Activated CD4-positive, alpha-beta memory T cell treated with anti-CD3 and anti-CD28 coated beads for 36 hours (primary cell): Measurements from ENCODE around the gene PRDM16. TPM values are rescaled to one million over a fixed set of nuclear protein-coding genes. Genes with fewer than 3 reads are reported as not detected.

Experiments
- CTCF ChIA-PET: fragments of 350-600 bp; sonication (Branson Sonifier 250); formaldehyde crosslinking; loops from one replicate; lab custom pipeline; 2021; ENCODE audit warnings: antibody characterized with exemption, inconsistent platforms; lab: Charles Lee
- POLR2A ChIA-PET: fragments of 350-600 bp; sonication (Branson Sonifier 250); formaldehyde crosslinking; loops from one replicate; lab custom pipeline; 2021; ENCODE audit warnings: antibody characterized with exemption; lab: Charles Lee
- DNase-seq: peaks from one replicate; pipeline ENCODE4 v3.0.0-alpha.2; 2020
- H3K27ac Mint-ChIP-seq: one replicate; pipeline ENCODE4 v1.8.0; 2021; ENCODE audit warnings: mixed read lengths
- H3K27me3 Mint-ChIP-seq: one replicate; pipeline ENCODE4 v1.8.0; 2021; ENCODE audit warnings: mixed read lengths
- H3K36me3 Mint-ChIP-seq: one replicate; pipeline ENCODE4 v1.8.0; 2021; ENCODE audit warnings: mixed read lengths
- H3K4me1 Mint-ChIP-seq: one replicate; pipeline ENCODE4 v1.8.0; 2021; ENCODE audit warnings: low read depth, mixed read lengths
- H3K4me3 Mint-ChIP-seq: one replicate; pipeline ENCODE4 v1.8.0; 2021; ENCODE audit warnings: mild to moderate bottlenecking, mixed read lengths
- H3K9me3 Mint-ChIP-seq: one replicate; pipeline ENCODE4 v1.8.0; 2021; ENCODE audit warnings: mixed read lengths
- intact Hi-C: fragments of 100-400 bp; cut with micrococcal nuclease; formaldehyde crosslinking; loops from one replicate; pipeline ENCODE4 v1.15.1; 2023
- total RNA-seq, 2 experiments: library from RNA; stranded (reverse); gene quantifications; one replicate each; pipeline ENCODE4 v1.2.3, GENCODE V29; 2021

The PRDM16 gene
- total RNA-seq, 2 experiments from 2014 or later: not detected

DNA sequence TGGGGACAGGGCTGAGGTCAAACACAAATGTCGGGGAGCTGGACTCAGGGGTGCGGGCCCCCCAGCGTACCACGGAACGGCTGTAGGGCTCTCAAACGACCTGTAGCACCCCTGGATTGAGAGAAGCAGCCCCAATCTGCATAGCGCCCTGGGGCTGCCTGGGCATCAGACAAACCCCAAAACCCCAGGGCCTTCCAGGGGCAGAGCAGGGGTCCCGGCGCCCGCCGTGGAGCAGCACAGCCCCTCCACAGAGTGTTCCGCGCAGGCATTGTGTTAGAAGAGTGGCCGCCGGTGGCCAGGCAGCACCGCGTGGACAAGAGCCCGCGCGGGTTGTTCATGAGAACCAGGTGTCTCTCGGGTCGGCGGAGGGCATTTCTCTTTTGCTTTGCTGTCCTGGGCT, 321.3 kb downstream of the PRDM16 start:
- Mint-ChIP-seq H3K27me3 (peaks cover 26% of the 10 kb centered on the region), H3K9me3 (no peaks in the 10 kb centered on the region), H3K27ac (no peak overlapping the region), H3K36me3 (no peaks in the 10 kb centered on the region), H3K4me1 (no peaks in the 10 kb centered on the region), H3K4me3 (no peak overlapping the region)
- ChIA-PET CTCF (no interaction called here), POLR2A (no interaction called here)
- no peak for DNase-seq
- intact Hi-C loops: no loop called here

DNA sequence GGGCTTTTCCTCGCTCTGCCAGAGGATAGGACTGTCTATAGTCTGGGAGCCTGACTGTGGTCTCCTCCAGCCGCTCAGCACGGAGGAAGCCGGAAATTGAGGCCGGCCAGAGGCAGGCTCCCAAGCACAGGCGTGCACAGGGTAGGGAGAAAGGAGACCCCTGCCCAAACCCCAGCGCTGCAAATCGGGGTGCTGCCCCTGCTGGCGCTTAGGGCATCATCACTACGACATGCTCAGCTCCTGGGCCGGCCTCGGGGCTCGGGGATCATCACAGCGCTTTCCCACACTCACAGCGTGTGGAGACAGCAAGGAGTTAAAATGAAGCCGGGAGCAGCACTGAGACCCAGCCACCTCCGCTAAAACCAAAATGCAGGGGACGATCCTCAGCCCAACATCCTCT, 322.7 kb downstream of the PRDM16 start:
- Mint-ChIP-seq H3K27me3 (peaks cover 33% of the 10 kb centered on the region), H3K4me3 (no peak overlapping the region), H3K9me3 (no peaks in the 10 kb centered on the region), H3K36me3 (no peaks in the 10 kb centered on the region), H3K27ac (no peak overlapping the region), H3K4me1 (no peaks in the 10 kb centered on the region)
- CTCF ChIA-PET: no interaction called here
- POLR2A ChIA-PET: no interaction called here
- no peak for DNase-seq
- intact Hi-C loops: no loop called here

DNA sequence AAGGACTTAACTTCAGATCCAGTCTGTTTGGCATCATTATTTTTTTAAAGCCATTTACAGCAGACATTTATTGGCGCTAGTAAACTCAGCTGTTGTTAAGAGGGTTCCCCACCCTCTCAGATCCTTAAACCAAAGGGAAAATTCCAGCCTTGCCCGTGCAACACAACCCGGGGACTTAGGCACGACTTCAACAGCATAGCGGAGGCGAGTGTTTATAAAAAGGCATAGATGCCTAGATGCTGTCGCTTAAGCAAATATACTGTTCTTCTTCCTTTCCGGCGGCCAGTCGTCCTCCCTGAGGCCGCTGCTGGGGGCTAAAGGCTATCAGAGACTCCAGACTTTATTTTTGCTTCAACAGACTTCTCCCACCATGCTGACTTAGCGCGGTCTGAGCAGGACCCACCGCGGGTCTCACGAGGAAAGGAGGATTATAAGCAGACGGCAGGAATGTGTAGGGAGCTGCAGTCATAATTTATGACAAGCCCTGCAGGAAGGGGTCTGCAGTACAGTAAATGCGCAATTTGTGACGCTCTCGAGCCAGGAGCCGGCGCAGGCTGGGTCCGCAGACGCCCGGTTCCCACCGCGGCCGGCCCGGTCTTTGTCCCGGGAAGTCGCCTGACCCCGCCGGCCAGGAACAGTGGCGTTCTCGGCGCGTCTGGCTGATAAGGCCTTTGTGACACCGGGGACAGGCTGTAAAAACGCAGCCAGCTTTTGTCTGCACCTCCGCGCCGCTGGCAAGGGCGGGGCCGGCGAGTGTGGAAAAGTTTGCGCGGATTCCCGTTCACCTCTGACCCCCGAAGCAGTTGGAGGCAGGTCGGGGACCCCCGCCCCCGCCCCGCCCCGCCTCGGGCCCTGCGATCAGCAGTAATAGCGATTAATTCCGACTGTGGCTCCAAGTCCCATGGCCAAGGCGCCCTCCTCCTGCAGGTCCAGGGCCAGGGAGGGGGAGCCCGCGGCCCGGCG, 324.3 kb downstream of the PRDM16 start:
- DNase-seq: no peak
- Mint-ChIP-seq H3K4me3 (no peak overlapping the region), H3K27me3 (peaks cover 35% of the 10 kb centered on the region), H3K36me3 (no peaks in the 10 kb centered on the region), H3K27ac (no peak overlapping the region), H3K9me3 (no peaks in the 10 kb centered on the region), H3K4me1 (no peaks in the 10 kb centered on the region)
- intact Hi-C loops: no loop called here
- ChIA-PET CTCF (interaction anchor here (0.6 kb wide), 1 partner anchor 284 kb away, joined by 3 read pairs; no protein-coding TSS in a partner anchor), POLR2A (no interaction called here)

DNA sequence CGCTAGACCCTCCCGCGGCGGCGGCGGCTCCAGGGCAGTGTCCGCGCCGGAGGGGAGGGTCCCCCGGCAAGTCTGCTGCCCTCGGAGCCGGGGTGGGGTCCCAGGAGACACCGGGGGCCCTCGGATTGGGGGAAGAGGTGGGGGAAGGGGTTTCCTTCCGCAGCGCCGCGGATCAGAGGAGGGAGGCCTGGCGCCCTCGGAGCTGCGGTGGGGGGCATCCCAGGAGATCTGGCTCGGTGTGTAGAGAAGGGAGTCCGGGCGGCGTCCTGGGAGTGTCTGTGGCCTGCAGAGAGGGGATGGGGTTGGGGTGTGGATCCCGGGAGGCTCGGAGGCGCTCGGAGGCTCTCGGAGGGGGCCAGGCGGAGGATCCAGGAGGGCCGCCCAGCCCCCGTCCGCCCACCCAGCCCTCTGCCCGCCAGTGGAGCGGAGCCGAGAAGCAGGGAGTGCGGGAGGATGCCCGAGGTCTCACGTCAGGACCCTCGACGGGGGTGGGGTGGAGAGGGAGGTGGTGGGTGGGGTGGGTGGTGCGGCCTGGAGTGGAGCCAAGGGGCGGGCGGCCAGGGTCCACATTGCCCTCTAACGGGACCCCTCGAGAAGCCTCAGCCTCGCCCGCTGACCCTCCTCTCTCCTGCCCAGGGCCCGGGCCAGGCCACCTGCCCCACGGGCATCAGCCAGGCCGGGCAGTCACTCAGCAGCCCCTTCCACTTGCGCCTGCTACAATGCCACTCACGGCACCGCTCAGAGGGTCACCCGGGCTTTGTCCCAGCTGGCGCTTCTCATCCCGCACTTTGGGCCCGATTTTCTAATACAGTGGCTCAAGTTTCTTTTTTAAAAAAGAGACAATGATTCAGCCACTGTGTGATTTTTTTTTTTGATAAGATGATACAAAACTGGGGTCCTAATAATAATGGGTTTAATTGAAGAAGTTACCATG, 325.3 kb downstream of the PRDM16 start:
- H3K27me3 Mint-ChIP-seq: peaks cover 35% of the 10 kb centered on the region
- DNase-seq: no peak
- no peak overlapping the region for H3K27ac Mint-ChIP-seq
- H3K4me1 Mint-ChIP-seq: no peaks in the 10 kb centered on the region
- no peaks in the 10 kb centered on the region for H3K36me3 Mint-ChIP-seq
- intact Hi-C loops: no loop called here
- H3K9me3 Mint-ChIP-seq: no peaks in the 10 kb centered on the region
- H3K4me3 Mint-ChIP-seq: no peak overlapping the region
- ChIA-PET CTCF (no interaction called here), POLR2A (no interaction called here)

DNA sequence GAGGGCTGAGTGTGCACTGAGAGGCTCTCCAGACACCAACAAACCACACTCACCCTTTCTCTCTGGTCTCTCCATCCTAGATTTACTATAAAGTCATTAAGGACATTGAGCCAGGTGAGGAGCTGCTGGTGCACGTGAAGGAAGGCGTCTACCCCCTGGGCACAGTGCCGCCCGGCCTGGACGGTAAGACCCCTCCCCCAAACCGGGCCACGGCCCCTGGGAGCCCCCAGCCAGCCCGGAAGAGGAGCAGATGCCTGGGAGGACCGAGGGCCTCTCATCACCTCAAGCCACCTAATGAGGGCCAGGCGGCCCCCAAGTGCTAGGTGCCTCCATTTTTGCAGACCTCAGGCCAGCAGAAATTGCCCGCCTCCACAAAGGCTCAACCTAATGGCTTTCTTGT, 327.4 kb downstream of the PRDM16 start:
- no peak overlapping the region for H3K4me3 Mint-ChIP-seq
- H3K27me3 Mint-ChIP-seq: peaks cover 33% of the 10 kb centered on the region
- no peak for DNase-seq
- POLR2A ChIA-PET: no interaction called here
- no peak overlapping the region for H3K27ac Mint-ChIP-seq
- H3K4me1 Mint-ChIP-seq: no peaks in the 10 kb centered on the region
- no peaks in the 10 kb centered on the region for H3K9me3 Mint-ChIP-seq
- CTCF ChIA-PET: no interaction called here
- no peaks in the 10 kb centered on the region for H3K36me3 Mint-ChIP-seq
- intact Hi-C loops: no loop called here

DNA sequence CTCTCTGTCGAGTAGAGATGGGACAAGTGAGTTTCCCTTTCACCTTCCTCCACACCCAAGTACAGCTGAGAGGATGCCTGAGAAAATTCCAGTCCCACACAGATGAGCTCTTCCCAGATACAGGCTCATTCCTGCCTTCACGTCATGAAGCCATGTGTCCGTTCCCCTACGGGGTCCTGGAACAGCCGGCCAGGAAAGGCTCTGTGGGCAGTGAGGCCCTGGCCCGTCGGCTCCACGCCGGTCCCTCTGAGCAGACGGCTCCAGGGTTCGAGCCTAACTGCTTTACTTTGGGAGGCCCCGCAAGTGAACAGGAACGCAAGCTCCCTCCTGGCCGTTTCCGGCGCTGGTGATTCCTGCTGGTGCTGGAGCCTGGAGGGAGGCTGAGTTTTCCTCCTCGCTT, 328.3 kb downstream of the PRDM16 start:
- intact Hi-C loops: no loop called here
- Mint-ChIP-seq H3K36me3 (no peaks in the 10 kb centered on the region), H3K27ac (no peak overlapping the region), H3K4me1 (no peaks in the 10 kb centered on the region), H3K4me3 (no peak overlapping the region), H3K9me3 (no peaks in the 10 kb centered on the region), H3K27me3 (peaks cover 28% of the 10 kb centered on the region)
- CTCF ChIA-PET: no interaction called here
- POLR2A ChIA-PET: no interaction called here
- DNase-seq: no peak

DNA sequence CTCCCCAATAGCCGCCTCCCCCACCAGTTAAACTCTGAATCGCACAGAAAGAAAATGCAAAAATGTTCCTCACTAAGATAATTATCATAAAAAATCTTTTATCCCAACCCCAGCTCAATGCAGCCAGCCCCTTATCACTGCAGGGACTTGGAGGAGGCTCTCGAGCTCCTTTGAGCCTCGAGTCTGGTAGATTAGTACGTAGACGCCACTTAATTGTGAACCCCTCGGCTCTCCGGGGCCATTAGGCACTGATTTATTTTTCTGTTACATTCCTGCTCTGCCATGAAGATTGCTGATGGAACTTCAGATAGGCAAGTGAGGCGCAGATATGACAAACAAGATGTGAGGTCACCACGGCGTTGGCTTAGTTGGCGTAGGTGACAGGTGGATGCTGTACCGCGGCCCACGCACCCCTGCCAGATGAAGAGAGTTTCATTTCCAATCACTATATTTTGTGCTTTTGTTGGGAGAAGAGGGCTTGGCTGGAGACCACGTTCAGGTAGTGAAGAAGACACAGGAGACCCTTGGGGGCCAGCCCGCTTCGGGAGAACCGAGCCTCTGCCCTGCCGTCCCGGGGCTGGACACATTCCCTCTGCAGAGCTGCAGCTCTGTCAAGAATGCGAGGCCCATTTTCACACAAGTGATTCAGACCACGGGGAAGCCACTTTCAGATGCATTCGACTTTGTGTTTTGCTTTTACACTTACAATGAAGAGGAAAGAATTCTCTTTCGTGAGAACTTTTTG, 329.6 kb downstream of the PRDM16 start:
- no peak overlapping the region for H3K27ac Mint-ChIP-seq
- no peaks in the 10 kb centered on the region for H3K36me3 Mint-ChIP-seq
- CTCF ChIA-PET: no interaction called here

DNA sequence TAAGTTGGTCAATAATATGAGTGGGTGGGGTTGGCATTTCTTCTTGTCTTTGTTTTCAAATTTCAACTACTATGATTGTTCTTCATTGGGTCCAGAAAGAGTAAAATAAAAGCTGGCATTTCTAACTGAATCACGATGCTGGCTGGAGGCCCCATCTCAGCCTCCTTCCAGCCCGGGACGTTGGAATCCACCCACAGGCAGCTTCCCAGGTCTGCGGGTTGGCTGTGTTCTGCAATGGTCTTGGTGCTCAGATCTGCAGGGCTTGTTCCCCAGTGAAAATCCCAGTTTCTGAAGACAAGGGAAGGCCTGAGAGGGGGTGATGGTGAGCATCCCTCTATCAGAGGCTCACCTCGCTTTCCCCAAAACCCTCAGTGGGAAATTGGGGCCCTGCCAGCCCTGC, 330.7 kb downstream of the PRDM16 start:
- Mint-ChIP-seq H3K27me3 (peaks cover 13% of the 10 kb centered on the region), H3K36me3 (no peaks in the 10 kb centered on the region), H3K4me1 (no peaks in the 10 kb centered on the region), H3K9me3 (no peaks in the 10 kb centered on the region), H3K4me3 (no peak overlapping the region), H3K27ac (no peak overlapping the region)
- CTCF ChIA-PET: no interaction called here
- DNase-seq: no peak
- intact Hi-C loops: no loop called here
- POLR2A ChIA-PET: no interaction called here

More for the DNA sequence above, 329.6 kb downstream of the PRDM16 start:
- intact Hi-C loops: no loop called here
- Mint-ChIP-seq H3K9me3 (no peaks in the 10 kb centered on the region), H3K4me3 (no peak overlapping the region), H3K27me3 (peaks cover 15% of the 10 kb centered on the region), H3K4me1 (no peaks in the 10 kb centered on the region)
- DNase-seq: no peak
- POLR2A ChIA-PET: no interaction called here

DNA sequence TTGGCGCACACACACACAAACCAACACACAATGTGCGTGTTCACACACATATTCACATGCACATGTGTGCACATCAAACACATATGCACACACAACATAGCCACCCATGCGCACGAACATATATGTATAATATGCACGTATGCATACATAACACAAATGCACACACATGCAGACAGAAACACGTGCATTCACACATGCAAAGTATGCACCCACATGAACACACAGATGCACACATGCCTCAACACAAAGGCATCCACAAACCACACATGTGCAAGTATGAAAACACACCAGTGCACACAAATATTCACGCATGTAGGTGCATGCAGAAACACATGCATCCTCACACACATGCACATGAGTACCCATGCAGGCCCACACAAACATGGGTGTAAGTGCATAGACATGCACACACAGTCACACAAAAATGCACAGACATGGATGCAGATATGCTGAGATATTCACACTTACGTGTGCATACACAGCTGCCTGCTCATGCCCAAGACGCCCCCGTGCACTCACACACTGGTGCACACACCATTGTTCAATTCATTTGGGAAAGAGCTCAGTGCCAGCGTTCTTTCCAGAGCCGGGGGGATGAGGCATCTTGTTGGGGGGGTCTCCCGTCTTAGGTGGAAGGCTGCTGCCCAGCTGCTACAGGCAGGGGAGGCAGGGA, 332.7 kb downstream of the PRDM16 start:
- intact Hi-C loops: no loop called here
- Mint-ChIP-seq H3K4me1 (no peaks in the 10 kb centered on the region), H3K27me3 (peaks cover 2% of the 10 kb centered on the region), H3K36me3 (no peaks in the 10 kb centered on the region), H3K9me3 (no peaks in the 10 kb centered on the region), H3K27ac (no peak overlapping the region), H3K4me3 (no peak overlapping the region)
- ChIA-PET CTCF (no interaction called here), POLR2A (no interaction called here)
- DNase-seq: no peak

DNA sequence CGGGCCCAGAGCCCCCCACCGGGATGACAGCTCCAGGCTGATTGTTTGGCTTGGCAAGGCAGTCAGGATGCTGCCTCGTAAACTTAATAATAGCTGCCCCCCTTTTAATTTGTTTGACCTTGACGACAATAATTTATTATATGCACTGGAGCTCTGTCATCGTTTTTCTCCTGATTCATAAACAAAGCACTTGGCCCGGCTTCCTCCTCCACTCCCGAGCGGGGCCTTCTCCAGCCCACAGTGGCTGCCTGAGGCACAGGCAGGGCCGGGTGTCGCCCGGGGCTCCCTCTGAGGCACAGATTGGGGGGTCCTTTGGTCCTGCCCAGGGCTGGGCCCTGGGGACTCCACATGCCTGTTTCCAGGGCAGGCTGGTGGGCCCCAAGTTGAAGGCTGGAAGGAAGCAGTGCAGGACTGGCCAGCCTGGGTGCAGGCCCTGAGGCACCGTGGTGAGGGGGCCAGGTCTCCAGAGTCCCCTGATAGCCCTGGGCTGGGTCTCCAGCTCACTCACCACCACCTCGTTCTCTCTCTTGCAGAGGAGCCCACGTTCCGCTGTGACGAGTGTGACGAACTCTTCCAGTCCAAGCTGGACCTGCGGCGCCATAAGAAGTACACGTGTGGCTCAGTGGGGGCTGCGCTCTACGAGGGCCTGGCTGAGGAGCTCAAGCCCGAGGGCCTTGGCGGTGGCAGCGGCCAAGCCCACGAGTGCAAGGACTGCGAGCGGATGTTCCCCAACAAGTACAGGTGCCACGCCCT, 333.4 kb downstream of the PRDM16 start:
- Mint-ChIP-seq H3K27ac (no peak overlapping the region), H3K36me3 (no peaks in the 10 kb centered on the region), H3K4me3 (no peak overlapping the region), H3K9me3 (no peaks in the 10 kb centered on the region), H3K27me3 (peaks cover 2% of the 10 kb centered on the region), H3K4me1 (no peaks in the 10 kb centered on the region)
- ChIA-PET POLR2A (no interaction called here), CTCF (no interaction called here)
- intact Hi-C loops: no loop called here
- no peak for DNase-seq

DNA sequence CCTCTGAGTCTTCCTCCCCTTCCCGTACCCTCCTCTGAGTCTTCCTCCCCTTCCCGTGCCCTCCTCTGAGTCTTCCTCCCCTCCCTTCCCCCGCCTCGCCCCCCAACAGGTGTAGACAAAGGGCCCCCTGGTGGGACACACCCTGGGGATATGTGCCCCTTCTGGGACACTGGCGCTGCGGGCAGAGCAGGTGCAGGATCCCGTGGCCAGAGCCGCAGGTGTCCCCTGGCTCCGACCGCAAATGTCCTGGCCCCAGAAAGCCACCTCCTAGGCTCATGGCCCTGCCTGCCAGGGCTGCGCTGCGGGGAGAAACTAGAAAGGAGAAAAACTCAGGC, 334.0 kb downstream of the PRDM16 start:
- H3K4me1 Mint-ChIP-seq: no peaks in the 10 kb centered on the region
- intact Hi-C loops: no loop called here
- CTCF ChIA-PET: no interaction called here

More for the DNA sequence above, 334.0 kb downstream of the PRDM16 start:
- no peak for DNase-seq
- peaks cover 2% of the 10 kb centered on the region for H3K27me3 Mint-ChIP-seq
- no peak overlapping the region for H3K27ac Mint-ChIP-seq
- H3K36me3 Mint-ChIP-seq: no peaks in the 10 kb centered on the region
- no peaks in the 10 kb centered on the region for H3K9me3 Mint-ChIP-seq
- no peak overlapping the region for H3K4me3 Mint-ChIP-seq
- POLR2A ChIA-PET: no interaction called here
